Loucy (cell line): Measurements from ENCODE around the gene FYN.

Experiments
- EZH2phosphoT487 ChIP-seq: fragments of 200-600 bp; IDR thresholded peaks from 2 replicates; pipeline ENCODE4 v1.6.1; 2018; ENCODE audit warnings: antibody characterized with exemption, mild to moderate bottlenecking, moderate library complexity, borderline replicate concordance
- TF ChIP-seq, protein P1 (sequence below): fragments of 200-600 bp; sonication (generic); conservative IDR thresholded peaks from 2 replicates; pipeline ENCODE4 v1.5.1; 2014; ENCODE audit warnings: mild to moderate bottlenecking, antibody characterized with exemption, low read length

- TF ChIP-seq, protein P1, sequence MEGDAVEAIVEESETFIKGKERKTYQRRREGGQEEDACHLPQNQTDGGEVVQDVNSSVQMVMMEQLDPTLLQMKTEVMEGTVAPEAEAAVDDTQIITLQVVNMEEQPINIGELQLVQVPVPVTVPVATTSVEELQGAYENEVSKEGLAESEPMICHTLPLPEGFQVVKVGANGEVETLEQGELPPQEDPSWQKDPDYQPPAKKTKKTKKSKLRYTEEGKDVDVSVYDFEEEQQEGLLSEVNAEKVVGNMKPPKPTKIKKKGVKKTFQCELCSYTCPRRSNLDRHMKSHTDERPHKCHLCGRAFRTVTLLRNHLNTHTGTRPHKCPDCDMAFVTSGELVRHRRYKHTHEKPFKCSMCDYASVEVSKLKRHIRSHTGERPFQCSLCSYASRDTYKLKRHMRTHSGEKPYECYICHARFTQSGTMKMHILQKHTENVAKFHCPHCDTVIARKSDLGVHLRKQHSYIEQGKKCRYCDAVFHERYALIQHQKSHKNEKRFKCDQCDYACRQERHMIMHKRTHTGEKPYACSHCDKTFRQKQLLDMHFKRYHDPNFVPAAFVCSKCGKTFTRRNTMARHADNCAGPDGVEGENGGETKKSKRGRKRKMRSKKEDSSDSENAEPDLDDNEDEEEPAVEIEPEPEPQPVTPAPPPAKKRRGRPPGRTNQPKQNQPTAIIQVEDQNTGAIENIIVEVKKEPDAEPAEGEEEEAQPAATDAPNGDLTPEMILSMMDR: no peak
- TF ChIP-seq EZH2phosphoT487: no peak
Observed at GRCh38 chr6:111706841-111707391, 166.3 kb downstream of the FYN start.
